Measurements from ENCODE around the gene MTMR4. TPM values are rescaled to one million over a fixed set of nuclear protein-coding genes. Genes with fewer than 3 reads are reported as not detected.

Gene MTMR4
- total RNA-seq, 1 donor from 2014 or later = 37.3 TPM

DNA sequence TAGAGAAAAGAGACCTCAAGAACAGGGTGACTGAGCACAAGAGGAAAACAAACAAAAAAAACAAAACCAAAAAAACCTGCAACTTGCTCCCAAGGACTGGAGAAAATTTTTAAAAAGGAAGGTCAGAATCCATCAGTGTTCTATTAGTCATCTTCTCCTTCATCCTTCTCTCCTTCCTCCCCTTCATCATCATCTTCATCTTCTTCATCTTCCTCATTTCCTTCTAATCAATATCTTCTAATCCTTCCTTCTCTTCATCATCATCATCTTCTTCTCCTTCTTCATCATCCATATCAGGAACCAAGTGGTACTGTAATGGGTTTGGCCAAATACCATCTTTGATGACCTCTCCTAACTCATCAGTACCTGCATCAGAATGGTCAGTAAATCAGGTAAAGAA, 38.5 kb downstream of the MTMR4 start:
- DNase-seq = no peak
- intact Hi-C loops (cut with DNase I) = no loop called here
- TF ChIP-seq, protein P1, sequence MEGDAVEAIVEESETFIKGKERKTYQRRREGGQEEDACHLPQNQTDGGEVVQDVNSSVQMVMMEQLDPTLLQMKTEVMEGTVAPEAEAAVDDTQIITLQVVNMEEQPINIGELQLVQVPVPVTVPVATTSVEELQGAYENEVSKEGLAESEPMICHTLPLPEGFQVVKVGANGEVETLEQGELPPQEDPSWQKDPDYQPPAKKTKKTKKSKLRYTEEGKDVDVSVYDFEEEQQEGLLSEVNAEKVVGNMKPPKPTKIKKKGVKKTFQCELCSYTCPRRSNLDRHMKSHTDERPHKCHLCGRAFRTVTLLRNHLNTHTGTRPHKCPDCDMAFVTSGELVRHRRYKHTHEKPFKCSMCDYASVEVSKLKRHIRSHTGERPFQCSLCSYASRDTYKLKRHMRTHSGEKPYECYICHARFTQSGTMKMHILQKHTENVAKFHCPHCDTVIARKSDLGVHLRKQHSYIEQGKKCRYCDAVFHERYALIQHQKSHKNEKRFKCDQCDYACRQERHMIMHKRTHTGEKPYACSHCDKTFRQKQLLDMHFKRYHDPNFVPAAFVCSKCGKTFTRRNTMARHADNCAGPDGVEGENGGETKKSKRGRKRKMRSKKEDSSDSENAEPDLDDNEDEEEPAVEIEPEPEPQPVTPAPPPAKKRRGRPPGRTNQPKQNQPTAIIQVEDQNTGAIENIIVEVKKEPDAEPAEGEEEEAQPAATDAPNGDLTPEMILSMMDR (IDR thresholded peaks at IDR 0.05) = no peak
- Histone ChIP-seq H3K36me3 (no peaks in the 10 kb centered on the region), H3K4me1 (no peaks in the 10 kb centered on the region), H3K9me3 (no peaks in the 10 kb centered on the region), H3K4me3 (no peak overlapping the region), H3K27ac (no peak overlapping the region), H3K27me3 (ENCODE audit: low read depth) (no peaks in the 10 kb centered on the region)
- no peak for ATAC-seq

DNA sequence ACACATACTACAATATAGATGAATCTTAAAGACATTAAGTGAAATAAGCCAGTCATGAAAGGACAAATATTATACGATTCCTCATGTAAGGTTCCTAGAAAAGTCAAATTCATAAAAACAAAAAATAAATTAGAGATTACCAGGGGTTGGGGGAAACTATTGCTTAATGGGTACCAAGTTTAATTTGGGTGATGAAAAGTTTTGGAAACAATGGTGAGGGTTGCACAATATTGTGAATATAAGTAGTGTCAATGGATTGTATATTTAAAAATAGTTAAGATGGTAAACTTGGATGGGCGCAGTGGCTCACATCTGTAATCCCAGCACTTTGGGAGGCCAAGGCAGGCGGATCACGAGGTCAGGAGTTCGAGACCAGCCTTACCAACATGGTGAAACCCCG, 44.1 kb downstream of the MTMR4 start:
- no peak overlapping the region for H3K27ac ChIP-seq
- ATAC-seq (no peak), DNase-seq (no peak)
- no peaks in the 10 kb centered on the region for H3K36me3 ChIP-seq
- H3K4me3 ChIP-seq = no peak overlapping the region
- no peaks in the 10 kb centered on the region for H3K9me3 ChIP-seq
- intact Hi-C loops (cut with DNase I) = no loop called here
- TF ChIP-seq, protein P1 (IDR thresholded peaks at IDR 0.05) = no peak
- no peaks in the 10 kb centered on the region for H3K4me1 ChIP-seq
- no peaks in the 10 kb centered on the region for H3K27me3 ChIP-seq (ENCODE audit: low read depth)

DNA sequence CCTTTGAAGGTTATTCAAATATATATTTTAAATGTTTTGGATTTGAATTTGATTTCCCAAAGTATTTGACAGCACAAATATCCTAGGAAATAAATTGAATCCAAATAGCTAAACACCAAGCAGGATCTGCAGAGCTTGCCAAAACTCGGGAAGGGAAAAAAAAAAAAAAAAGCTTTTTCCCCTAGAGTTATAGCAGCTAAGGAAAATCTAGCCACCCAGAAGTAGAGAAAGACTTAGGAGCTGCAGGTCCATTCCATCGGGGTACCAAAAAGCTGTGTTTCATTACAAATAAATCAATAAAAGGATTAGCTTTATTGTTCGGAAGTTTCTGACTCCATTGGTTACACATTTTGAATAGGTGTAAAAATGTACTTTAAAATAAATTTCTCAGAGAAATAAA, 45.5 kb downstream of the MTMR4 start:
- TF ChIP-seq, protein P1 (IDR thresholded peaks at IDR 0.05) = no peak
- intact Hi-C loops (cut with DNase I) = no loop called here

DNA sequence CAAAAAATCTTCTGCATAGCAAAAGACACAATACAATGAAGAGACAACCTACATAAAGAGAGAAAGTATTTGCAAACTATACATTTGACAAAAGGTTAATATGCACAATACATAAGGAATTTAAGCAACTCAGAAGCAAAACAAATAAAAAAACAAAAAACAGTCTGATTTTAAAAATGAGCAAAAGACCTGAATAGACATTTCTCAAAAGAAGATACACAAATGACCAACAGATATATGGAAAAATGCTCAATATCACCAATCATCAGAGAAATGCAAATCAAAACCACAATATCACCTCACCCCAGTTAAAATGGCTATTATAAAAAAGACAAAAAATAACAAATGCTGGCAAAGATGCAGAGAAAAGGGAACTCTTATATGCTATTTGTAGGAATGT, 58.9 kb downstream of the MTMR4 start:
- TF ChIP-seq, protein P1 (IDR thresholded peaks at IDR 0.05) = no peak
- DNase-seq (no peak), ATAC-seq (no peak)
- H3K36me3 ChIP-seq = no peaks in the 10 kb centered on the region
- no peak overlapping the region for H3K27ac ChIP-seq
- intact Hi-C loops (cut with DNase I) = no loop called here
- no peak overlapping the region for H3K4me3 ChIP-seq
- no peaks in the 10 kb centered on the region for H3K27me3 ChIP-seq (ENCODE audit: low read depth)
- H3K9me3 ChIP-seq = no peaks in the 10 kb centered on the region
- H3K4me1 ChIP-seq = no peaks in the 10 kb centered on the region

More for the DNA sequence above, 45.5 kb downstream of the MTMR4 start:
- Histone ChIP-seq H3K36me3 (no peaks in the 10 kb centered on the region), H3K27ac (no peak overlapping the region), H3K27me3 (ENCODE audit: low read depth) (no peaks in the 10 kb centered on the region), H3K4me3 (no peak overlapping the region), H3K9me3 (no peaks in the 10 kb centered on the region), H3K4me1 (no peaks in the 10 kb centered on the region)
- DNase-seq (no peak), ATAC-seq (no peak)

DNA sequence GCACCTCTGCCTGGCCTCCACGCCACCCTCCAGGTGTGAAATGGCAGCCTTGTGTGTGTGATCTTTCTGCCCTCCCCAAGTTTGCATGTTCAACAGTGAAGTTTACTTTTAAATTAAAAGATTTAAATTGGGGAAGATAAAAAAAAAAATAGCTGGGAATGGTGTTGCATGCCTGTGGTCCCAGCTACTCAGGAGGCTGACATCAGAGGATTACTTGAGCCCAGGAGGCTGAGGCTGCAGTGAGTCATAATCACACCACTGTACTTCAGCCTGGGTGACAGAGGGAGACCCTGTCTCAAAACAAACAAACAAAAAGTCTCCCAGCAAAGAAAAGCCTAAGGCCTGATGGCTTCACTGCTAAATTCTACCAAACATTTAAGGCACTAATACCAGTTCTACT, 61.7 kb downstream of the MTMR4 start:
- H3K27me3 ChIP-seq (ENCODE audit: low read depth) = no peaks in the 10 kb centered on the region
- H3K36me3 ChIP-seq = no peaks in the 10 kb centered on the region
- intact Hi-C loops (cut with DNase I) = no loop called here
- DNase-seq (no peak), ATAC-seq (no peak)
- H3K4me1 ChIP-seq = no peaks in the 10 kb centered on the region
- H3K27ac ChIP-seq = no peak overlapping the region
- H3K9me3 ChIP-seq = no peaks in the 10 kb centered on the region
- no peak overlapping the region for H3K4me3 ChIP-seq
- TF ChIP-seq, protein P1 (IDR thresholded peaks at IDR 0.05) = no peak

Measured in lower lobe of right lung (tissue), 2 donors.